Sigmoid colon (tissue), 4 donors: ENCODE data around the gene TEP1.

Source experiments
- CTCF ChIP-seq, 4 experiments: fragments of 450-650 bp in 3 of 4; fragments of 200-600 bp in 1 of 4; IDR thresholded peaks; one replicate each; pipeline ENCODE4 v1.5.1; 2016 to 2019; ENCODE audit warnings: antibody characterized with exemption in 4 of 4, mild to moderate bottlenecking in 3 of 4, moderate library complexity in 2 of 4
- EP300 ChIP-seq, 4 donors: sonication (generic); formaldehyde crosslinking; IDR thresholded peaks; one replicate each; pipeline ENCODE4 v1.6.1; 2017; ENCODE audit warnings: antibody characterized with exemption in 4 of 4
- POLR2A ChIP-seq, 2 donors: fragments of 450-650 bp; IDR thresholded peaks; one replicate each; pipeline ENCODE4 v1.6.1; 2016; ENCODE audit warnings: antibody characterized with exemption in 2 of 2, mild to moderate bottlenecking in 2 of 2, moderate library complexity in 2 of 2

- TF ChIP-seq CTCF (IDR thresholded peaks at IDR 0.05) (no peak), EP300 (IDR thresholded peaks at IDR 0.05) (no peak), POLR2A (IDR thresholded peaks at IDR 0.05) (no peak)
Observed at GRCh38 chr14:20434701-20435581, 21.6 kb upstream of the TEP1 start.
